ENCODE measurements around the gene ZNF273. TPM values are rescaled to one million over a fixed set of nuclear protein-coding genes. Genes with fewer than 3 reads are reported as not detected.

ZNF273 gene
- total RNA-seq, 2 donors from 2014 or later, result 15.5 to 20.5 TPM

- DNase-seq, result peak; percentile 47
- H3K36me3 ChIP-seq (ENCODE audit: control insufficient read depth, insufficient read depth, low read length), result no peaks in the 10 kb centered on the region
- H3K4me3 Mint-ChIP-seq, result peak overlapping the region; percentile 31
- no peak for TF ChIP-seq CTCF (conservative IDR thresholded peaks at IDR 0.05)
- 25 to 26% methylated on average over 18 to 39 of the region's 39 CpGs for WGBS, 2 experiments (ENCODE audit: insufficient coverage in 1 of 2, insufficient read length in 1 of 2)
- H3K27me3 ChIP-seq (ENCODE audit: control insufficient read depth, insufficient read depth, low read length, poor library complexity, severe bottlenecking), result peaks cover 30% of the 10 kb centered on the region
- H3K9me3 ChIP-seq (ENCODE audit: control insufficient read depth, low read length), result no peaks in the 10 kb centered on the region
- H3K9ac ChIP-seq (ENCODE audit: extremely low read depth, low read length, poor library complexity, severe bottlenecking), result no peak overlapping the region
- H3K9me3 Mint-ChIP-seq, result peaks cover 79% of the 10 kb centered on the region
- peaks cover 53% of the 10 kb centered on the region for H3K27me3 Mint-ChIP-seq (ENCODE audit: insufficient read depth)
- H3K4me1 ChIP-seq (ENCODE audit: control insufficient read depth, insufficient read depth, low read length), result no peaks in the 10 kb centered on the region
- H3K4me3 ChIP-seq (ENCODE audit: low read length), result peak overlapping the region; percentile 65
- no peak overlapping the region for H3K27ac ChIP-seq (ENCODE audit: low read depth, low read length)
- no peak overlapping the region for H3K27ac Mint-ChIP-seq
- H3K4me1 Mint-ChIP-seq, result no peaks in the 10 kb centered on the region
- H3K36me3 Mint-ChIP-seq (ENCODE audit: low read depth), result no peaks in the 10 kb centered on the region
Measured at GRCh38 chr7:64876792-64877713, 26.0 kb upstream of the ZNF273 start.

GRCh38 chr7:64877714-64878610, 25.1 kb upstream of the ZNF273 start:
- Mint-ChIP-seq H3K27ac (no peak overlapping the region), H3K36me3 (ENCODE audit: low read depth) (peaks cover 3% of the 10 kb centered on the region), H3K27me3 (ENCODE audit: insufficient read depth) (peaks cover 62% of the 10 kb centered on the region), H3K4me1 (no peaks in the 10 kb centered on the region), H3K4me3 (peak overlapping the region; percentile 31), H3K9me3 (peaks cover 79% of the 10 kb centered on the region)
- H3K27ac ChIP-seq (ENCODE audit: low read depth, low read length), result no peak overlapping the region
- H3K36me3 ChIP-seq (ENCODE audit: control insufficient read depth, insufficient read depth, low read length), result no peaks in the 10 kb centered on the region
- H3K9me3 ChIP-seq (ENCODE audit: control insufficient read depth, low read length), result no peaks in the 10 kb centered on the region
- TF ChIP-seq CTCF (conservative IDR thresholded peaks at IDR 0.05), result no peak
- DNase-seq, result peak; percentile 15
- H3K4me3 ChIP-seq (ENCODE audit: low read length), result peak overlapping the region; percentile 65
- H3K4me1 ChIP-seq (ENCODE audit: control insufficient read depth, insufficient read depth, low read length), result no peaks in the 10 kb centered on the region
- H3K27me3 ChIP-seq (ENCODE audit: control insufficient read depth, insufficient read depth, low read length, poor library complexity, severe bottlenecking), result peaks cover 30% of the 10 kb centered on the region
- WGBS, 2 experiments (ENCODE audit: insufficient coverage in 1 of 2, insufficient read length in 1 of 2), result 74 to 80% methylated on average over 15 to 34 of the region's 34 CpGs
- no peak overlapping the region for H3K9ac ChIP-seq (ENCODE audit: extremely low read depth, low read length, poor library complexity, severe bottlenecking)

- H3K27me3 ChIP-seq (ENCODE audit: control insufficient read depth, insufficient read depth, low read length, poor library complexity, severe bottlenecking), result peaks cover 35% of the 10 kb centered on the region
Measured at GRCh38 chr7:64878684-64879083, 24.4 kb upstream of the ZNF273 start.

More at GRCh38 chr7:64878684-64879083, 24.4 kb upstream of the ZNF273 start:
- Histone ChIP-seq H3K9ac (ENCODE audit: extremely low read depth, low read length, poor library complexity, severe bottlenecking) (no peak overlapping the region), H3K4me1 (ENCODE audit: control insufficient read depth, insufficient read depth, low read length) (no peaks in the 10 kb centered on the region), H3K4me3 (ENCODE audit: low read length) (no peak overlapping the region), H3K36me3 (ENCODE audit: control insufficient read depth, insufficient read depth, low read length) (no peaks in the 10 kb centered on the region), H3K9me3 (ENCODE audit: control insufficient read depth, low read length) (no peaks in the 10 kb centered on the region), H3K27ac (ENCODE audit: low read depth, low read length) (no peak overlapping the region)
- peaks cover 3% of the 10 kb centered on the region for H3K36me3 Mint-ChIP-seq (ENCODE audit: low read depth)
- H3K27me3 Mint-ChIP-seq (ENCODE audit: insufficient read depth), result peaks cover 65% of the 10 kb centered on the region
- no peak for TF ChIP-seq CTCF (conservative IDR thresholded peaks at IDR 0.05)
- no peak overlapping the region for H3K27ac Mint-ChIP-seq
- peaks cover 85% of the 10 kb centered on the region for H3K9me3 Mint-ChIP-seq
- peak; percentile 13 for DNase-seq
- no peak overlapping the region for H3K4me3 Mint-ChIP-seq
- 88 to 93% methylated on average over 5 of the region's 5 CpGs for WGBS, 2 experiments (ENCODE audit: insufficient coverage in 1 of 2, insufficient read length in 1 of 2)
- no peaks in the 10 kb centered on the region for H3K4me1 Mint-ChIP-seq

All from endodermal cell (in vitro differentiated cells).